ENCODE results near the gene PDZK1. TPM values are rescaled to one million over a fixed set of nuclear protein-coding genes. Genes with fewer than 3 reads are reported as not detected.
"Not testable (repeated sequence)": the region's sequence is repeated elsewhere in the genome, so short reads cannot be mapped to it uniquely, and the experiment has no call there.

Gene PDZK1
- total and polyA plus RNA-seq, 7 donors = 0.51 to 9.7 (median 9.0) TPM; not detected in 4

DNA sequence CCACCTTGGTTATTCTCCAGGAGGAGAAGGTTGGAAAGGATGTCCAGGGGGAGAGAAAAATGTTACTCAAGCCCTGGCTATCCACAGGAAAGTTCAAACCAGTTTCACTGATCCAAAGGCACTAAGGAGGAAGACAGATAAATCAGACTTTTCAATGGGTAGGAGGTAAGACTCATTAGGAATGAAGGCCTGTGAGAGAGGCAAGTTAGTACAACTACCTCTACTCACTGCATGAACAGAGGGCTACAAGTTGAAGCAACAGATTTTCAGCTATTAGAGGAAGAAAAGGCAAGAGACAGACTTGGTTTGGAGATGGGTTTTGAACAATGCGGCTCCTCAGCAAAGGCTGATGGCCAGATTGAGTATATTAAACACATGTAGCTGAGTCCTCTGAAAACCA, 29.0 kb upstream of the PDZK1 start:
- no peaks in the 10 kb centered on the region for H3K27me3 ChIP-seq
- DNase-seq = no peak
- H3K9me3 ChIP-seq = no peaks in the 10 kb centered on the region
- TF ChIP-seq, protein P1, sequence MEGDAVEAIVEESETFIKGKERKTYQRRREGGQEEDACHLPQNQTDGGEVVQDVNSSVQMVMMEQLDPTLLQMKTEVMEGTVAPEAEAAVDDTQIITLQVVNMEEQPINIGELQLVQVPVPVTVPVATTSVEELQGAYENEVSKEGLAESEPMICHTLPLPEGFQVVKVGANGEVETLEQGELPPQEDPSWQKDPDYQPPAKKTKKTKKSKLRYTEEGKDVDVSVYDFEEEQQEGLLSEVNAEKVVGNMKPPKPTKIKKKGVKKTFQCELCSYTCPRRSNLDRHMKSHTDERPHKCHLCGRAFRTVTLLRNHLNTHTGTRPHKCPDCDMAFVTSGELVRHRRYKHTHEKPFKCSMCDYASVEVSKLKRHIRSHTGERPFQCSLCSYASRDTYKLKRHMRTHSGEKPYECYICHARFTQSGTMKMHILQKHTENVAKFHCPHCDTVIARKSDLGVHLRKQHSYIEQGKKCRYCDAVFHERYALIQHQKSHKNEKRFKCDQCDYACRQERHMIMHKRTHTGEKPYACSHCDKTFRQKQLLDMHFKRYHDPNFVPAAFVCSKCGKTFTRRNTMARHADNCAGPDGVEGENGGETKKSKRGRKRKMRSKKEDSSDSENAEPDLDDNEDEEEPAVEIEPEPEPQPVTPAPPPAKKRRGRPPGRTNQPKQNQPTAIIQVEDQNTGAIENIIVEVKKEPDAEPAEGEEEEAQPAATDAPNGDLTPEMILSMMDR (IDR thresholded peaks at IDR 0.05) = no peak
- TF ChIP-seq POLR2A (IDR thresholded peaks at IDR 0.05) (no peak), POLR2AphosphoS5 (IDR thresholded peaks at IDR 0.05) (no peak), EP300 (IDR thresholded peaks at IDR 0.05) (no peak)
- H3K4me1 ChIP-seq = no peaks in the 10 kb centered on the region
- H3K27ac ChIP-seq = no peak overlapping the region
- H3K4me3 ChIP-seq = no peak overlapping the region
- WGBS, 2 donors = 98 to 100% methylated on average over 1 of the region's 1 CpG
- H3K36me3 ChIP-seq = peaks cover 0 to 9% (median 2%) of the 10 kb centered on the region in 4 donors
- intact Hi-C loops (cut with DNase I) = no loop called here

DNA sequence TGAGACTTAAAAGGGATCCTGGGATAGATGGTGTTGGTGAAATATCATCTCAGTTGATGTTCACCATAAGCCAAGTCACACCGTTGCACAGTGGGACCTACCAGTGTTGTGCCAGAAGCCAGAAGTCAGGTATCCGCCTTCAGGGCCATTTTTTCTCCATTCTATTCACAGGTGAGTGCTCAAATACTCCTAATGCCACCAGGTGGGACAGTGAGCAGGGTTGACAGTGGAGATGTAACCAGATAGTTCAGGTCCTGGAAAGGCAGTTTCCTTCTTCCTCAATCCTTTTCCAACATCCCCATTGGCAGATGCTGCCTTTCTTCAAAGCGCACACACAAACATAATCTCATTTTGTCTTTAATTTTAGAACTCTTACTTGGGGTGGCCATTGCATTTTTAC, 23.7 kb upstream of the PDZK1 start:
- no peak for DNase-seq
- no peaks in the 10 kb centered on the region for H3K36me3 ChIP-seq
- H3K4me1 ChIP-seq = no peaks in the 10 kb centered on the region
- no peaks in the 10 kb centered on the region for H3K9me3 ChIP-seq
- H3K4me3 ChIP-seq = no peak overlapping the region
- no peak overlapping the region for H3K27ac ChIP-seq
- H3K27me3 ChIP-seq = no peaks in the 10 kb centered on the region
- no peak for TF ChIP-seq EP300 (IDR thresholded peaks at IDR 0.05)
- intact Hi-C loops (cut with DNase I) = no loop called here
- 95 to 96% methylated on average over 3 of the region's 3 CpGs for WGBS, 2 donors

DNA sequence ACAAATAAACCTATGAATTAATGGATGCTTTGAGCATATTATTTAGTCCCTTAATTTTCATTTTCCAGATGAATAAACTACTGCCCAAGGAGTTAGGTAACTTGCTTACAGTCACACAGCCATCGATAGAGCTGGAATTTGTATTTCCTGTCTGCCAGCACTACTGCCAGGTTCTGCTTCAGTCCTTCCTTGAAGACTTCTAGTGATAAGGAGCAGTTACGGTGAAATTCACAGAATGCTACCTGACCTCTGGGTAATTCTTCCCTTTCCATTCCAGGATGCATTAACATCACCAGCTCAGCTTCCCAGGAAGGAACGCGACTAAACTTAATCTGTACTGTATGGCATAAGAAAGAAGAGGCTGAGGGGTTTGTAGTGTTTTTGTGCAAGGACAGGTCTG, 23.3 kb upstream of the PDZK1 start:
- Histone ChIP-seq H3K4me1 (no peaks in the 10 kb centered on the region), H3K4me3 (no peak overlapping the region), H3K27ac (no peak overlapping the region), H3K36me3 (no peaks in the 10 kb centered on the region), H3K9me3 (no peaks in the 10 kb centered on the region), H3K27me3 (no peaks in the 10 kb centered on the region)
- intact Hi-C loops (cut with DNase I) = no loop called here
- 87 to 91% methylated on average over 4 of the region's 4 CpGs for WGBS, 2 donors
- DNase-seq = no peak
- TF ChIP-seq POLR2AphosphoS5 (IDR thresholded peaks at IDR 0.05) = peak in 1 of 4 donors; percentile 12
- TF ChIP-seq, protein P1 (IDR thresholded peaks at IDR 0.05) = no peak

DNA sequence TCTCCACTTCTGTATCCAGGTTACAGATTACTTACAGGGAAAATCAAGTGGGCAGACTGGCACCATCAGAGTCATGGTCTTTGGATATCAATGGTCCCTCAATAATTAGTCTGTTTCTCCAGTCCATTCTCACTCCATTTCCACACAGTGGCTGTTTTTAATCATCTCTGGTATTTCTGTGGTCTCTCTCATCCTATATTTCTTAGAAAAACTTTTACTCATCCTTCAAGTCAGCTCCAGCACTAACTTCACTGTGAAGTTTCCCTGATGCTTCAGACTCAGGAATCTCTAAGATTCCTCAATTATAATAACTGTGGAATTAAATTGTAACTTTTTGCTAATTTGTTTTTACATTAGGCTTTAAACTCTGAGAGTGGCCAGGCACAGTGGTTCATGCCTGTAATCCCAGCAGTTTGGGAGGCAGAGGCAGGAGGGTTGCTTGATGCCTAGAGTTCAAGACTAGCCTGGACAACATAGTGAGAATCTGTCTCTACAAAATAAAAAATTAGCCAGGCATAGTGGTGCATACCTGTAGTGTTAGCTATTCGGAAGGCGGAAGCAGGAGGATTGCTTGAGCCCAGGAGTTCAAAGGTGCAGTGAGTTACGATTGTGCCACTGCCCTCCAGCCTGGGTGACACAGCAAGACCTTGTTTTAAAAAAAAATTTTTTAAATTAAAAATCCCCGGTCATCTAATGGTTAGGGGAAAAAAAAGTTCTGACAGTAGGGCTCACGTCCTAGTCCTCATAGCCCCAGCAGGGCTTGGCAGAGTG, 22.7 kb upstream of the PDZK1 start:
- intact Hi-C loops (cut with DNase I) = no loop called here
- Histone ChIP-seq H3K27me3 (no peaks in the 10 kb centered on the region), H3K4me1 (no peaks in the 10 kb centered on the region), H3K36me3 (no peaks in the 10 kb centered on the region), H3K4me3 (no peak overlapping the region), H3K9me3 (no peaks in the 10 kb centered on the region), H3K27ac (no peak overlapping the region)
- TF ChIP-seq, protein P1 (IDR thresholded peaks at IDR 0.05) = no peak
- TF ChIP-seq POLR2A (IDR thresholded peaks at IDR 0.05) (no peak), POLR2AphosphoS5 (IDR thresholded peaks at IDR 0.05) (no peak), EP300 (IDR thresholded peaks at IDR 0.05) (no peak)
- no peak for DNase-seq
- 80 to 93% methylated on average over 5 of the region's 5 CpGs for WGBS, 2 donors

DNA sequence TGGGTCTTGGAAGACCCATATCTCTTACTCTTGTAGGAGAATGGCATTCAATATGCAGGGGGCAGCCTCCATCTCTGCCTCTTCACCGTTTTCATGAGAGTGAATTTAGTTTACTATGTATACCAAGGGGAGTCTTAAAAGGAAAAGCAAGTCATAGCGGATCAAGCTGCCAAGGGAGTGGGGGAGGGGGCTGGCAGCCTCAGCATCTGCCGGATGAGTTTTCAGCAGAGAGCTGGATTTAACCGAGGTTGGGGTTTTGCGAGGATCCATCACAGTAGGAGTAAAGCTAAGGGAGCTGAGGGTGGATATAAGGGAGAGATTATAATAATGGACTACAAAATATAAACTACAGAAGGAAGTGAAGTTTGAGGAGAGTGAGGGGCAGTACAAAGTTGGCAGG, 22.0 kb upstream of the PDZK1 start:
- H3K4me1 ChIP-seq = no peaks in the 10 kb centered on the region
- DNase-seq = no peak
- TF ChIP-seq, protein P1 (IDR thresholded peaks at IDR 0.05) = no peak
- TF ChIP-seq POLR2AphosphoS5 (IDR thresholded peaks at IDR 0.05) (no peak), POLR2A (IDR thresholded peaks at IDR 0.05) (no peak), EP300 (IDR thresholded peaks at IDR 0.05) (no peak)
- no peak overlapping the region for H3K4me3 ChIP-seq
- H3K9me3 ChIP-seq = no peaks in the 10 kb centered on the region
- no peaks in the 10 kb centered on the region for H3K36me3 ChIP-seq
- WGBS, 2 donors = 75 to 78% methylated on average over 5 of the region's 5 CpGs
- intact Hi-C loops (cut with DNase I) = no loop called here
- H3K27me3 ChIP-seq = no peaks in the 10 kb centered on the region
- H3K27ac ChIP-seq = no peak overlapping the region

DNA sequence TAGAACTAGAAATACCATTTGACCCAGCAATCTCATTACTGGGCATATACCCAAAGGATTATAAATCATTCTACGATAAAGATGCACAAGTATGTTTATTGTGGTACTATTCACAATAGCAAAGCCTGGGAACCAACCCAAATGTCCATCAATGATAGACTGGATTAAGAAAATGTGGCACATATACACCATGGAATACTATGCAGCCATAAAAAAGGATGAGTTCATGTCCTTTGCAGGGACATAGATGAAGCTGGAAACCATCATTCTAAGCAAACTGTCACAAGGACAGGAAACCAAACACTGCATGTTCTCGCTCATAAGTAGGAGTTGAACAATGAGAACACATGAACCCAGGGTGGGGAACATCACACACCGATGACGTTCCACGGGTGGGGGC, 19.0 kb upstream of the PDZK1 start:
- WGBS, 2 donors = 95 to 96% methylated on average over 5 of the region's 5 CpGs
- intact Hi-C loops (cut with DNase I); H3K36me3 ChIP-seq; H3K27me3 ChIP-seq; H3K9me3 ChIP-seq; H3K27ac ChIP-seq; H3K4me3 ChIP-seq; DNase-seq; H3K4me1 ChIP-seq: not testable (repeated sequence)
